NCI-H2227 (cell line): Measurements from ENCODE around the gene RBM48.
"Not testable (repeated sequence)": the region's sequence is repeated elsewhere in the genome, so short reads cannot be mapped to it uniquely, and the experiment has no call there.

ENCODE experiments used
- DNase-seq: peaks from one replicate; lab custom pipeline; 2025; ENCODE audit not compliant: unreplicated experiment; lab: John Stamatoyannopoulos, UW

RBM48 gene

DNA sequence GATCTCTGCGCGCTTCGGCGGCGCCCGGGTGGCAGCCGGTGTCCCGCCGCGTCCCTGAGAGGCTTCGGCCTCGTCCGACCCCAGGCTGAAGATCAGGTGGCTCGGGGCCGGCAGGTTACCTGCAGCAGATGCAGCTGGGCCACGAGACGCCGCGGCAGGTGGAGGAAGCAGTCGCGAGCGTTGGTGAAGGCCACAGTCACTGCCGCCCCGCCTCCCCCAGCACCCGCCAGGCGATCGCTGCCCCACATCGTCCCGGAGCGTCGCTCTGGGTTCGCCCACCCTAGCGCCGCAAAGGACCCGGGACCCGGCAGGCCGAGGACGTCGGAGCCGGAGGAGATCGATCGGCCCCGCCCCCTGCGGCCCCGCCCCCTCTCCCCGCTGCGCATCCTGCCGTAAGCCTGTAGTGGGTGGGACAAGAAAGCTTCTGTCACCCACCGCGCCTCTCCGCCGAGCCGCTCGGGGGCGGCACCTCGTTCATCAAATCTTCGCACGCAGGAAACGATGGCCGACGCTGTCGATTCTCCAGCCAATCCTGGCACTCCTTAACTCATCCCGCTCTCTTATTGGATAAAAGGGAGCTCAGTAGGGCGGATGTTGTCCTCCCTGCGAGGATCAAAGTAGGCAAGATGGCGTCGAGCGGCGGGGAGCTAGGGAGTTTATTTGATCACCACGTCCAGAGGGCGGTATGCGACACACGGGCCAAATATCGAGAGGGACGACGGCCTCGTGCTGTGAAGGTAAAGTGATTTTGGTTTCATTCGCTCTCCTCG is at the start of gene RBM48, which contains the start of gene PEX1:
RBM48 (plus strand) TSS at position 608 of the 770 bp plus-strand sequence; CDS start at position 627, 19 bp downstream.
PEX1 (minus strand) TSS at position 333 of the 770 bp plus-strand sequence; CDS start at position 248, 85 bp downstream.
- peak; percentile 99 for DNase-seq

DNA sequence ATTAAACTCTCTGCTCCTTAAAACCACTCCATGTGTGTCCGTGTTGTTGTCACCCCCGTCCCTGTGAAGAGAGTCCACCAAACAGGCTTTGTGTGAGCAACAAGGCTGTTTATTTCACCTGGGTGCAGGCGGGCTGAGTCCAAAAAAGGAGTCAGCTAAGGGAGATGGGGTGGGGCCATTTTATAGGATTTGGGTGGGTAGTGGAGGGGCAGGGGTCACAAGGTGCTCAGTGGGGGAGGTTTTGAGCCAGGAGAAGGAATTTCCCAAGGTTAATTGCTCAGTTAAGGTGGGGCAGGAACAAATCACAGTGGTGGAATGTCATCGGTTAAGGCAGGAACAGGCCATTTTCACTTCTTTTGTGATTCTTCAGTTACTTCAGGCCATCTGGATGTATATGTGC is 49.4 kb upstream of the RBM48 start:
- DNase-seq = not testable (repeated sequence)

DNA sequence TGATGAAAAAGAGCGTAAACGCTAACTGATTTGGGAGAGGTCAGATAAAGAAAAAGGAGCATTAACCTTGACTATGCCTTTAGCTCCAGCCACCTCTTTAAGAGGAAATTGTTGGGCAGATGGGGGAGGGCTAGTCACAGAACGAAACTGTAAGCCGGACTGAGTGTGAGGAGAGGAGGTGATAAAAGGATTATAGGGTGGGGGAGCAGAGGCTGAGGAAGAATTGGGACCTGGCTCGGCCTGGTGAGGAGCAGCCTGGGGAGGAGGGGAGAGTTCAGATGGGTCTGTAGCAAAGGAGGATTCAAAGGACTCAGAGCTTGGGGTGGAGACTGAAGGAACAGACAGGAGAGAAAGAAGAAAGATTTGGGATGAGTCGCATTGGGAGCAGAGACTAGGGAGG is 45.0 kb upstream of the RBM48 start:
- not testable (repeated sequence) for DNase-seq

DNA sequence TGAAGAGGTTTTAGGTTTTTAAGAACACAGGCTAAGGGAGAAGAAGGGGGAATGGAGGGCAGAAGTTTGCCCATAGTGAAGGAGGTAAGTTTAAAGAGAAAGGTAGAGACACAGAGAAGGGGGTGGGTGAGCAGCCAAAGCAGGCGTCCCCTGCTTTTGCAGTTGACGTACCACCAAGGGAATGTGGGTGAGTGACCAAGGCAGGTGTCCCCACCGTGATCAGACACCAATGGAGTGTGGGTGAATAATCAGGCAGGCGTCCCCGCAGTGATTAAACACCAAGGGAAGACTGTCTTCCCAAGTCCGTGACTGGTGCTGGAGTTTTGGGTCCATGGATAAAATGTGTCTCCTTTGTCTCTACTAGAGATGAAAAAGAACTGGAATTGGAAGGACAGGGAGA is 44.4 kb upstream of the RBM48 start:
- not testable (repeated sequence) for DNase-seq

DNA sequence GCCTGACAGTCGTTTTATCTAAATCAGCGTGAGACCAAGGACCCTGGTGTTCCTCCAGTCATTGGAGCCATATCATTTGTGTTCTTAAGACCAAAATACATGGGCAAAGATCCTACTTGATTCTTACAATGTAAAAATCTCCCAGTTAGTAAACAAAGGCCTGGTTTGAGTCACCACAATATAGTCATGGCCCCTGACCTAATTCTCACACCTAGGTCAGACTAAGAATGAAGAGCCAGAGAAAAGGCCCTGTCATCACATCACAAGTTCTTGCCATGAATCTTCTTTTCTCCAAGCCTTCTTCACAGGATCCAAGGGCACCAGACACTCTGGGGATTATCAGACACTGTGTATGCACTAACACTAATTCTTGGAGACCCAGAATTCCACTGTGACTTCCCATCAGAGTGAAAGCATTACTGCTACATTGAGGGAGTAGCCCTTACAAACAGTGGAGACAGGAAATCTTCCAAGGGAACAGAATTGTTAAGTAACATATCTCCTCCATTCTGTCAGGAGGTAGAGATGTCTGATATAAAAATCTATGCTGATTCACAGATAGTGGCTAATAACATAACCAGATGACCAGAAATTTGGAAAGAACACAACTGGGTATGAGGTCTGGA is 43.2 kb upstream of the RBM48 start:
- DNase-seq = no peak

DNA sequence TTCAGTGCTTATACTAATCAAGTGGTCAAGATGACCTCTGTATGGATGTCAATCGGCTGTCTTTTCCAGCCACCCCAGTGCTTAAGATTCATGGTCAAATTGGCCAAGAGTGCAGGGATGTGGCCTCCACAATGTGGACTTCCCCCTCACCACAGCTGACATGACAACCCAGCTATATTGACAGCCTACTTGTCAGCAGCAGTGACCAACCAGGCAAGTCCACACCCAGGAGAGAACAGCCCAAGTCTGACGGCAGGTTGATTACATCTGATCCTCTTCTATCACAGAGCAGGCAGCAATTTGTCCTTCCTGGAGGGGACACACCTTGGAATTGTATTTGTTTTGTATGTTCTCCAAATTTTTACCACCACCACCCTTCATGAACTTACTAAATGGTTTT is 42.6 kb upstream of the RBM48 start:
- no peak for DNase-seq

DNA sequence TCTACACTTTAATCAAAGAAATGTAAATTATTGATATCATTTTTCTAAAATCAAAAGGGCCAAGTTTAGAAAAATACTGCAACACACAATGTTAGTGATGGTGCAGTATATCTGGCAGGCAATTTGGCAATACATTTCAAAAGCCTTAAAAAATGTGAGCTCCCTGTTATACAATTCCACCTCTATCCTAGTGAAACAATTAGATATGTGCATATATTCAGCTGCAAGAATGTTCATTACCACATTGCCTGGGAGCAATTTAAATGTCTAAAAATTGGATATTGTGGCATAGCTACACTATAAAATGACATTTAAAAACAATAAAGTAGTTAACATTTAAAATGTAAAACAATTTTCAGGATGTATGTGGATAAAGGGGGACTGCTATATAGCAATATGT is 40.8 kb upstream of the RBM48 start:
- DNase-seq = no peak

DNA sequence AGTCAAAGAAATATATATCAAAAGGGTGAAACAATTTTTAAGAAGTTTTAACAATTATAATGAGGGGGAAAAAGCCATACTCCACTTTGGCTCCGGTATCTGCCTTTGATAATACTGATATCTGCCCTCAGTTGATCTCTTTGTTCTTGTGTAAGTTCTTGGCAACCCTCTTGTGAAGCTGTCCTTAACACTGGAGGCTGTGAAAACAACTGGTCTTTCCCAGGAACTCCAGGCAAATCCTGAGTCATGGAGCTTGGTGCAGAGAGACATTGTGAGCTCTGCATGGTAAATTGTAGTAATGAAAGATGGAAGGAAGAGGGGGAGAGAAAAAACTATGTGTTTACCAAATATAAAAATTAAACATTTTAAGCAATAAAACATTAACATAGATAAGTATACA is 39.0 kb upstream of the RBM48 start:
- DNase-seq = no peak

DNA sequence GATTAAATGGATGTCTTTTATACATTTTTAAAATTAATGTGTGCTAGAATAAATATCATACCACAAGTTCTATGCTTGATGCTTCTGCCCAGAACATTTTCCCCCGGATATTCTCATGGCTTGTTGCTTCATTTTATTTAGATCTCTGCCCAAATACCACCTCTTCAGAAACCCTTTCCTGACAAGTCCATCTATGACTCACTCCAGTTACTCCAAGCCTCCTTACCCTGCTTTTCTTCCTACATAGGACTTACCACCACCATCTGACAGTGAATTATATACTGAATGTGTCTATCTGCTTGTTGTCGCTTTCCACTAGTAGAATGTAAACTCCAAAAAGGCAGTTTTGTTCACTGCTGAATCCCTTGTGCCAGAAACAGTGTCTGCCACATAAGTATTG is 31.7 kb upstream of the RBM48 start:
- DNase-seq = no peak

DNA sequence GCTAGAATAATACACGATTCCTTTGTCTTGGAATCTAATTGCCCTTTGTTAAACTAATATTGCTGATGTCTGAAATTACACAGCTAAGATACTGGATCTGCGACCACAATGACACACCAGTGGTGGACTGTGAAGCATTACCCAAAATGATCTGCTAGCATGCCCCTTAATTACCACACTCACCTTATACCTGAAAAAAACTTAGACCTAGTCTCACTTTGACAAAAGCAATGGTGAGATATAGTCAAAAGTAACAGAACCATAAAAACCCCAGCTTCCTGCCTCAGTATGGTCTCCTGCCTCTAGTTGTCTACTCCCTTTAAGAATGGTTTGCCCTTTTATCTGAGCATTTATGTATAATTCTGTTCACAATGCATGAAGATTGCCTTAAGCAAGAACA is 30.0 kb upstream of the RBM48 start:
- DNase-seq = no peak

DNA sequence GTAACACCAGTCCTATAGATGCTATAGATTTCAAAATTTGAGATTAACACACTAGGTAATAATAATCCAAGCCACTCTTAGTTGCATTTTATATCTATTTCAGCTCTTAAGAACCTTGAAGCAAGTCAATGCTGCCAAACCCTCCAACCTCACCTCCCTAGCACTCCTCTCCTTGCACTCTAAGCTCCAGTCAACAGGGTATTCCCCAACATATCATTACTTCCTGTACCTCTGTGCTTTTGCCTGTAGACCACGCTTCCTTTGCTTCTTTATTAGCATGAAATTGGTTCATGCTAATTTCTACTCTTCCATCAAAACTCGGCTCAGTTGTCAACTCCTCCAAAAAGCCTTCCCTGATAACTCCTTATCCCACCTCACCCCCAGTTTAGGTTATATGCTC is 24.8 kb upstream of the RBM48 start:
- no peak for DNase-seq

DNA sequence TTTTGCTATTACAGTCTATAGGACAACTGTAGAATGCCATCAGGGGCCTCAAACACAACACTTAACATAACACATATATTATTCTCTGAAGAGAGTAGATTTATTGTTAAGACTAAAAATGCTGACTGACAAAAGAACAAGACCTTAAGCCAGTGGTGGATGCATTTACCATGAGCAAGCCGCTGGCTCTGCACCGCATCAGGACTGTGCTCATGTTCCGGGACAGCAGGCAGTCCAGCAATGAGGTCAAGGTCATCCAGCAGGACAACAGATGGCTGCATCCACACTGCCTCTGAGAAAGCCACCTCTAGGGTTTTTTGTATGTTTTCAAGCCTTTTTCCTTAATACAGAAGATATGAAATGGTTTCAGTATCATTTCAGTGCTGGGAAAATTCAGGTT is 24.0 kb upstream of the RBM48 start:
- no peak for DNase-seq

DNA sequence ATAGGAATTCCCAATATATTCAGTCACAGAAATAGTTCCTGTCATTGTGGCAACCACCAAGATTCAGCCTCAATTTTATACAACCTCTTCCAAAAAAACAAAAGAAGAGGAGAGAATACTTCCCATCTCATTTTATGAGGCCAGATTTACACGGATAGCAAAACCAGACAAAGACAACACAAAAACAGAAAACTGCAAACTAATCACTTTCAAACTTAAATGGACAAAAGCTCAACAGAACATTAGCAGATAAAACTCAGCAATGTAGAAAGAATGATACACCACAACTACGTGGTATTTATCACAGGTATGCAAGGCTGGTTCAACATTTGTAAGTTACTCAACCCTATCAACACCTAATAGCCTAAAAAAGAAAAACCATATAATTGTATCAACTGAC is 22.2 kb upstream of the RBM48 start:
- no peak for DNase-seq

DNA sequence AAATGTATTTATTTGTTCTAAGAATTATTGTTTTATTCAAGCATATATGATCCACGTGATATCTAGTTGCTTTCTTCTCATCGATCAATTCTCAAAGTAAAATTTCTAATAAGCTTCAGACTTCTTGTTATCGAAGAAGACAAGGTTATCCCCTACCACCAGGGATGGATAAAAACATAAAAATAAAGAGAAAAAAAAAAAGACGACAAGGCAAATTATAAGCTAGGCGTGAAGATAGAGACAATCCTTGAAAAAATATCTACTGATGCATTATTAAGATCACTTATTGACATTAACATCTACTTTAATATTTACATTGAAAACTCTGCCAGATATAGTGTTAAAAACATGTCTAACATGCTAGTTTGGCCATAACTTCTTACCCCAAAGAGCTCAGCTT is 19.6 kb upstream of the RBM48 start:
- DNase-seq = no peak

DNA sequence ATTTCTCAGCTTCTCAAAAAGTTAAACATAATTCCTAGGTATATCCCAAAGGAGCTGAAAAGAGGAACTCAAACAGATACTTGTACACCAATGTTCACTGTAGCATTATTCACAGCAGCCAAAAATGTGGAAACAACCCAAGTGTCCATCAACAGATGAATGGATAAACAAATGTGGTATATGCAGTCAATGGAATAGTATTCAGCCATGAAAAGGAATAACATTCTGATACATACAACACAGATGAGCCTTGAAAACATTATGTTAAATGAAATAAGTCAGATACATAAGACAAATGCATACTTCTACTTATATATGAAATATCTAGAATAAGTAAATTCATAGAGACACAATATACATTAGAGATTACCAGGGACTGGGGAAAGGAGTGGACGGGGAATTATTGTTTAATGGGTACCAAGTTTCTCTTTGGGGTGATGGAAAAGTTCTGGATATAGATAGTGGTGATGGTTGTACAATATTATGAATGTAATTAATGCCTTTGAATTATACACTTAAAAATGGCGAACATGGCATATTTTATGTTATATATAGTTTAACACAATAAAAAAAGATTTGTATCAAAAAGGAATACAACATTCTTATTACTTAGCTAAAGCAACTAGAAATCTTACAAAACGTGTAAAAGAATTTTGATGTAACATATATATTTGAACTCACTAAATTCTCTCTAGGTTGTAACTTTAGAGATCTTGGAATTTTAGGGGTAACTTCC is 15.3 kb upstream of the RBM48 start:
- DNase-seq = no peak

DNA sequence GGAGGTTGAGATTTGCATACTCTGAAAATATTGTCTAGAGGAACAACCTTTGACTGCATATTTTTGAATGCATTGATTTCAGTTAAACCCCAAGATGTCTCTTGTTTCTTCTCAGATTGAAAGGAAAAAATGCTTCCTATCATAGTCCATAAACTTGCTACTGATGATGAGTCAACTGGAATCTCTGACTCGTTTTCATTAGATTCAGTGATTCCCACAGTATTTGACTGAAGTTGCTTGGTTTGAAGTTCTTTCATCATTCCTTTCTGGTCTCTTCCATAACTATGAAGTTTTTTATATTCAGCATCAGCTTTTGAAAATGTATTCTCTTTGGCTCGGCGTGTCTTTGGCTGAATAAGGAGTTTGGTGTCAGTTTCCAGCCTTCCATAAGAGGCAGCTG is 11.0 kb upstream of the RBM48 start:
- DNase-seq = no peak

DNA sequence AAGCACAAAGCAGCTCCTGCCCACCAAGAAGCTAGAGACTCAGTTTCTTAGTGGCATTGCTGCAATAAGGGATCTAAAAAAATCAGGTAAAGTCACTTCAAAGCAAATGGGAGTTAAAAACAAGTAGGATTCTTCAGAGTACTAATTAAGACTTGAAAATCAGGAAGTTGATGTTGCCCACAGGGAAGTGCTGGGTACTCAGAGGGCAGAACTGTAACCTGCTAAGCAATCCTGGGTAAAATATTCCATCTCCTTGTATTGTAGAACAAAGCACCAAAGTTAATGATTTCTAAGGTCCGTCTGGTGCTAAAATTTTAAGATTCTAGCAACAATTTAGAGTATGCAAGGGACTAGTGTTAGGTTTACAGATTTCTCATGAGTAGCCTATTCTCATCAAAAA is 8.6 kb upstream of the RBM48 start:
- DNase-seq = no peak

DNA sequence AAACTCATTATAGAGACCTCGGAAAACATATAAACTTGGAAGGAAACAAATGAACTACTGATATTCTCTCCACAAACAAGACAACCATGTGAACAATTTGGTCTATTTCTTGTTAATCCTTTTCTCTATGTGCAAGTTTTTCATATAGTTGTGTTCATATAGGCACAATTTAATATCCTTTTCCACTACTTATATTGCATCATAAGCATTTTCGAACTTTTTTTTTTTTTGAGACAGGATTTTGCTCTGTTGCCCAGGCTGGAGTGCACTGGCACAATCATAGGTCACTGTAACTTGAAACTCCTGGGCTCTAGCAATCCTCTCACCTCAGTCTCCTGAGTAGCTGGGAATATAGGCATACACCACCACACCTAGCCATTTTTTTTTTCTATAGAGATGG is 5.5 kb upstream of the RBM48 start:
- no peak for DNase-seq

DNA sequence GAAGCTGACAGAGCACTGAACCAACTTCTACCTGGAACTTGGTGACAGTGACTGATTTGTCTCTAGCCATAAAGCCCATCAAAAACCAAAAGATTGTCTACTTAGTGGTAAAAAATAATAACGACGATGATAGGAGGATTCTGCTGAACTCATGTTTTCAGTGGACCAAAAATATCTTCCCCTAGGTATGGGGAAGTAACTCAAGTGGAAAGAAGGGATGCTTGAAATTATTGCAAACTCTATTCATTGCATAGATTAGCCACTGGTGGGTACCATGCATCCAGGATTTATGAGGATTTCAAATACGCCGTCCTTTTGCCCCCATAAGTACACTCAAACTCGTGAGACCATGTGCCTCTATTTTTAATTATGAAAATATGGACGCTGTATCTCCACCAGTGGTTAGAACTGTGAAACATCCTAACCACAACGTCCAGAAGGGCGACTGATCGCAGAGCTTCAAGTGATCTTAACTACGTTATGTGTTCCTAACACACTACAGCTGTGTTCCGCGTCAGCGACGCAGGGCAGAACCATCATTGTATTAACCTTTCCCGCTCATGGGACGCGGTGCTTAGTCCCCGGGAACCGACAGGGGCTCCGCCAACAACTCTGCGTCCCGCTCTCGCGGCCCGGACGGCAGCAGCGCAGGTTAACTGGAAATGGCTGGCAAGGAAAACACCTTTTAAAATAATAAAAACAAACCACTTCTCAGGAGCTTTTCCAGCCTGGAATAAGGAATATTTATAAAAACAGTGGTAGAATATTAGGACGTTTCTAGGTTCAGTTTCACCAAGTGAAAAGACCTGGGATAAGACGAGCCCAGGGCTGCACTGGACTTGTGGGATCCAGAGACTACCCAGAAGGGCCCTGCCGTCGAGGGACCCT is 1.1 kb upstream of the RBM48 start:
- DNase-seq = peak; percentile 71

DNA sequence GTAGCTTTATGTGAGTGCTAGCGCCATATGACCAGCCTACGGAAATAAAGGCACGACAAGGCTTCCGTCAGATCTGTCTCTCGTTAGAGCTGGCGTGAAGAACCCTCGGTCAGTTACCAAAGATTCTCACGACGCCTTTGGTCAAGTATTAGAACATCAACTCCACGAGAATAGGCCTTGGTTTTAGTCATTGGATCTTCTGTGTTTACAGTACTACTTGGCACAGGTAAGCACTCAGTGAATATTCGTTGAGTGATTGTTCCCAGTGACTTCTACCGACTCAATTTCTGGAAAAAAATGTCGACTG is 316 bp downstream of the RBM48 start:
- no peak for DNase-seq

DNA sequence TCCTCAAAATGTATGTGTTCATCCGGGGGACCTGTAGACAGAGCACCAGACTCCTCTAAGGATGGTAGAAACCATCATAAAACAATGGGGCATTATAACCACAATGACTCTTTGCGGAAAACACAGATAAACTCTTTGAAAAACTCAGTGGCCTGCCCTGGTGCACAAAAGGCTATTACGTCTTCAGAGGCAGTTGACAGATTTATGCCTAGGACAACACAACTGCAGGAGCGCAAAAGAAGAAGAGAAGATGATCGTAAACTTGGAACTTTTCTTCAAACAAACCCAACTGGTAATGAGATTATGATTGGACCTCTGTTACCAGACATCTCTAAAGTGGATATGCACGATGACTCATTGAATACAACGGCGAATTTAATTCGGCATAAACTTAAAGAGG is 6.0 kb downstream of the RBM48 start:
- no peak for DNase-seq
